ENCODE results near the gene RHOA.
"Not testable (repeated sequence)": the region's sequence is repeated elsewhere in the genome, so short reads cannot be mapped to it uniquely, and the experiment has no call there.

Gene RHOA

GRCh38 chr3:49412632-49413337, 1.0 kb upstream of the RHOA start:
- in situ Hi-C loops (cut with MboI; ENCODE audit: low sequenced_read_pairs), result no loop called here

- in situ Hi-C loops (cut with MboI; ENCODE audit: low sequenced_read_pairs), result no loop called here
Observed at GRCh38 chr3:49411535-49411967, 225 bp downstream of the RHOA start.

GRCh38 chr3:49410846-49411534, 786 bp downstream of the RHOA start:
- in situ Hi-C loops (cut with MboI; ENCODE audit: low sequenced_read_pairs), result no loop called here

GRCh38 chr3:49410066-49410845, 1.5 kb downstream of the RHOA start:
- in situ Hi-C loops (cut with MboI; ENCODE audit: low sequenced_read_pairs), result no loop called here

GRCh38 chr3:49406571-49407565, 4.9 kb downstream of the RHOA start:
- in situ Hi-C loops (cut with MboI; ENCODE audit: low sequenced_read_pairs), result no loop called here

GRCh38 chr3:49405570-49405969, 6.2 kb downstream of the RHOA start:
- in situ Hi-C loops (cut with MboI; ENCODE audit: low sequenced_read_pairs), result not testable (repeated sequence)

- in situ Hi-C loops (cut with MboI; ENCODE audit: low sequenced_read_pairs), result no loop called here
Observed at GRCh38 chr3:49403891-49404290, 7.9 kb downstream of the RHOA start.

- in situ Hi-C loops (cut with MboI; ENCODE audit: low sequenced_read_pairs), result no loop called here
Observed at GRCh38 chr3:49401766-49402165, 10.0 kb downstream of the RHOA start.

GRCh38 chr3:49399461-49399860, 12.3 kb downstream of the RHOA start:
- in situ Hi-C loops (cut with MboI; ENCODE audit: low sequenced_read_pairs), result no loop called here

- in situ Hi-C loops (cut with MboI; ENCODE audit: low sequenced_read_pairs), result no loop called here
Observed at GRCh38 chr3:49397470-49397869, 14.3 kb downstream of the RHOA start.

GRCh38 chr3:49391310-49391709, 20.5 kb downstream of the RHOA start:
- in situ Hi-C loops (cut with MboI; ENCODE audit: low sequenced_read_pairs), result not testable (repeated sequence)

- in situ Hi-C loops (cut with MboI; ENCODE audit: low sequenced_read_pairs), result no loop called here
Observed at GRCh38 chr3:49389297-49389696, 22.5 kb downstream of the RHOA start.

- in situ Hi-C loops (cut with MboI; ENCODE audit: low sequenced_read_pairs), result no loop called here
Observed at GRCh38 chr3:49388289-49388820, 23.4 kb downstream of the RHOA start.

GRCh38 chr3:49387721-49388120, 24.1 kb downstream of the RHOA start:
- in situ Hi-C loops (cut with MboI; ENCODE audit: low sequenced_read_pairs), result no loop called here

GRCh38 chr3:49386056-49386756, 25.6 kb downstream of the RHOA start:
- in situ Hi-C loops (cut with MboI; ENCODE audit: low sequenced_read_pairs), result no loop called here

- in situ Hi-C loops (cut with MboI; ENCODE audit: low sequenced_read_pairs), result no loop called here
Observed at GRCh38 chr3:49385617-49386016, 26.2 kb downstream of the RHOA start.

- in situ Hi-C loops (cut with MboI; ENCODE audit: low sequenced_read_pairs), result no loop called here
Observed at GRCh38 chr3:49383387-49383786, 28.4 kb downstream of the RHOA start.

- in situ Hi-C loops (cut with MboI; ENCODE audit: low sequenced_read_pairs), result no loop called here
Observed at GRCh38 chr3:49378249-49378895, 33.4 kb downstream of the RHOA start.

- in situ Hi-C loops (cut with MboI; ENCODE audit: low sequenced_read_pairs), result no loop called here
Observed at GRCh38 chr3:49377483-49377882, 34.3 kb downstream of the RHOA start.

Measured in hTERT RPE-1 (cell line).